NCI-H1048 (cell line): ENCODE data around the gene CTNNA1.
"Not testable (repeated sequence)": the region's sequence is repeated elsewhere in the genome, so short reads cannot be mapped to it uniquely, and the experiment has no call there.

Experiments used
- DNase-seq: peaks from one replicate; lab custom pipeline; 2025; lab: John Stamatoyannopoulos, UW

CTNNA1 gene

GRCh38 chr5:138725153-138725817 lies 27.9 kb upstream of the CTNNA1 start:
- peak; percentile 81 for DNase-seq

- DNase-seq: no peak
Observed at GRCh38 chr5:138725818-138726416, 27.3 kb upstream of the CTNNA1 start.

- DNase-seq: no peak
Observed at GRCh38 chr5:138726848-138727247, 26.4 kb upstream of the CTNNA1 start.

GRCh38 chr5:138730496-138730895 lies 22.7 kb upstream of the CTNNA1 start:
- not testable (repeated sequence) for DNase-seq

GRCh38 chr5:138732466-138732865 lies 20.8 kb upstream of the CTNNA1 start:
- no peak for DNase-seq

GRCh38 chr5:138732933-138733332 lies 20.3 kb upstream of the CTNNA1 start:
- no peak for DNase-seq

GRCh38 chr5:138733509-138733908 lies 19.7 kb upstream of the CTNNA1 start:
- DNase-seq: no peak

GRCh38 chr5:138736293-138736692 lies 16.9 kb upstream of the CTNNA1 start:
- no peak for DNase-seq

- no peak for DNase-seq
Observed at GRCh38 chr5:138737494-138738265, 15.5 kb upstream of the CTNNA1 start.

GRCh38 chr5:138738399-138738798 lies 14.8 kb upstream of the CTNNA1 start:
- no peak for DNase-seq

GRCh38 chr5:138739938-138740337 lies 13.3 kb upstream of the CTNNA1 start:
- no peak for DNase-seq

- no peak for DNase-seq
Observed at GRCh38 chr5:138743484-138743883, 9.7 kb upstream of the CTNNA1 start.

- DNase-seq: no peak
Observed at GRCh38 chr5:138745268-138745667, 8.0 kb upstream of the CTNNA1 start.

- DNase-seq: no peak
Observed at GRCh38 chr5:138748630-138749081, 4.6 kb upstream of the CTNNA1 start.

- DNase-seq: not testable (repeated sequence)
Observed at GRCh38 chr5:138751344-138751743, 1.9 kb upstream of the CTNNA1 start.

- no peak for DNase-seq
Observed at GRCh38 chr5:138752341-138752950, 779 bp upstream of the CTNNA1 start.

- DNase-seq: peak; percentile 36
Observed at GRCh38 chr5:138753794-138754698, 821 bp downstream of the CTNNA1 start.

GRCh38 chr5:138754699-138755057 lies 1.5 kb downstream of the CTNNA1 start:
- DNase-seq: no peak

GRCh38 chr5:138755084-138755748 lies 2.0 kb downstream of the CTNNA1 start:
- no peak for DNase-seq

GRCh38 chr5:138757061-138757776 lies 4.0 kb downstream of the CTNNA1 start:
- DNase-seq: no peak
